ENCODE data around the gene RXRA. TPM values are rescaled to one million over a fixed set of nuclear protein-coding genes. Genes with fewer than 3 reads are reported as not detected.

RXRA gene
- total RNA-seq, 2 donors from 2014 or later = 45.4 to 58.1 TPM

DNA sequence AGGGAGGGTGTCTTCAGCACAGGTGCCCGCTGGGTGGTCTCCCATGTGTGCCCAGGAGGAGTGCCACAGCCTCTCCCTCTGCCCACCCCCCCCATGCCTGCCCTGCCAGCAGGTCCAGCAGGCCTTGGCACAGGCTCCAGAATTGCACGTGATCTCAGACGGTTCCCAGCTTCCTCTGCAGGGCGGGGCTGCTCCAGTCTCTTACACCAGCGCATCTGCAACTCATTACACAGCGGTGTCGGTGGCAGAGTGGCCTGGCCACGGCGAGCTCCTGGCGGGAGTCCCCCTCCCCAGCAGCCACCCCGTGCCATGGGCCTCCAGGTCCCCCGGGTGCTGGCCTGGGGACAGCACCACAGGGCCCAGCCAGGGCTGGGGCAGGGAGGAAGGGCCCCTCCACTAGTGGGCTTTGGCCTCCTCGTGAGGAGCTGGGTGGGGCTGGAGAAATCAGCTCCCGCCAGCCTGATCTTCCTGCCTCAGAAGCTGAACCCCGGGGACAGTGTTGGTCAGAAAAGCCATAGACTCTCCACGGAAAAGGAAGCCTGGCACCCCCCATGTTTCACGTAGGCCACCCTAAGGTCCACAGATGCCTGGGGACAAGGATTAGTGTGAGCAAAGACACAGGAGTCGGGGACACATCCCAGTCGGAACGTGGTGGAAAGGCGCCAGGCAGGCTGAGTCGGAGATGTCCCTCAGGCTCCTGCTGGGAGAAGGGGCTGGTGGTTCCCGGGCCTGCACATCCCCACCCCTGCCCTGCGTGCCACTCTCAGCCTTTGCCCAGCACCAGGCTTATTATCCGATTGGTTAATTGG, 40.2 kb downstream of the RXRA start:
- TF ChIP-seq, protein P1, sequence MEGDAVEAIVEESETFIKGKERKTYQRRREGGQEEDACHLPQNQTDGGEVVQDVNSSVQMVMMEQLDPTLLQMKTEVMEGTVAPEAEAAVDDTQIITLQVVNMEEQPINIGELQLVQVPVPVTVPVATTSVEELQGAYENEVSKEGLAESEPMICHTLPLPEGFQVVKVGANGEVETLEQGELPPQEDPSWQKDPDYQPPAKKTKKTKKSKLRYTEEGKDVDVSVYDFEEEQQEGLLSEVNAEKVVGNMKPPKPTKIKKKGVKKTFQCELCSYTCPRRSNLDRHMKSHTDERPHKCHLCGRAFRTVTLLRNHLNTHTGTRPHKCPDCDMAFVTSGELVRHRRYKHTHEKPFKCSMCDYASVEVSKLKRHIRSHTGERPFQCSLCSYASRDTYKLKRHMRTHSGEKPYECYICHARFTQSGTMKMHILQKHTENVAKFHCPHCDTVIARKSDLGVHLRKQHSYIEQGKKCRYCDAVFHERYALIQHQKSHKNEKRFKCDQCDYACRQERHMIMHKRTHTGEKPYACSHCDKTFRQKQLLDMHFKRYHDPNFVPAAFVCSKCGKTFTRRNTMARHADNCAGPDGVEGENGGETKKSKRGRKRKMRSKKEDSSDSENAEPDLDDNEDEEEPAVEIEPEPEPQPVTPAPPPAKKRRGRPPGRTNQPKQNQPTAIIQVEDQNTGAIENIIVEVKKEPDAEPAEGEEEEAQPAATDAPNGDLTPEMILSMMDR (IDR thresholded peaks at IDR 0.05) = peak; percentile 10
- ATAC-seq (ENCODE audit: insufficient number of reproducible peaks, low FRiP score, low read depth) (peak; percentile 68), DNase-seq (ENCODE audit: low spot score) (peak; percentile 67)
- peak overlapping the region; percentile 7 to 38 for H3K27ac ChIP-seq
- H3K4me3 ChIP-seq = peak overlapping the region; percentile 54
- H3K27me3 ChIP-seq (replicated peaks; ENCODE audit: insufficient read depth) = no peaks in the 10 kb centered on the region
- no peaks in the 10 kb centered on the region for H3K36me3 ChIP-seq
- H3K9me3 ChIP-seq = no peaks in the 10 kb centered on the region
- H3K4me1 ChIP-seq (ENCODE audit: control insufficient read depth in 1 of 2, low read depth in 2 of 2) = peaks cover 19 to 71% of the 10 kb centered on the region in 2 donors

- Histone ChIP-seq H3K36me3 (no peaks in the 10 kb centered on the region), H3K4me3 (no peak overlapping the region), H3K4me1 (ENCODE audit: control insufficient read depth in 1 of 2, low read depth in 2 of 2) (peaks cover 20 to 71% of the 10 kb centered on the region in 2 donors), H3K9me3 (no peaks in the 10 kb centered on the region), H3K27ac (no peak overlapping the region), H3K27me3 (replicated peaks; ENCODE audit: insufficient read depth) (no peaks in the 10 kb centered on the region)
- no peak for DNase-seq (ENCODE audit: low spot score)
- no peak for ATAC-seq (ENCODE audit: insufficient number of reproducible peaks, low FRiP score, low read depth)
- TF ChIP-seq, protein P1 (IDR thresholded peaks at IDR 0.05) = no peak
These were observed 40.8 kb downstream of the RXRA start for GRCh38 chr9:134367061-134367460.

DNA sequence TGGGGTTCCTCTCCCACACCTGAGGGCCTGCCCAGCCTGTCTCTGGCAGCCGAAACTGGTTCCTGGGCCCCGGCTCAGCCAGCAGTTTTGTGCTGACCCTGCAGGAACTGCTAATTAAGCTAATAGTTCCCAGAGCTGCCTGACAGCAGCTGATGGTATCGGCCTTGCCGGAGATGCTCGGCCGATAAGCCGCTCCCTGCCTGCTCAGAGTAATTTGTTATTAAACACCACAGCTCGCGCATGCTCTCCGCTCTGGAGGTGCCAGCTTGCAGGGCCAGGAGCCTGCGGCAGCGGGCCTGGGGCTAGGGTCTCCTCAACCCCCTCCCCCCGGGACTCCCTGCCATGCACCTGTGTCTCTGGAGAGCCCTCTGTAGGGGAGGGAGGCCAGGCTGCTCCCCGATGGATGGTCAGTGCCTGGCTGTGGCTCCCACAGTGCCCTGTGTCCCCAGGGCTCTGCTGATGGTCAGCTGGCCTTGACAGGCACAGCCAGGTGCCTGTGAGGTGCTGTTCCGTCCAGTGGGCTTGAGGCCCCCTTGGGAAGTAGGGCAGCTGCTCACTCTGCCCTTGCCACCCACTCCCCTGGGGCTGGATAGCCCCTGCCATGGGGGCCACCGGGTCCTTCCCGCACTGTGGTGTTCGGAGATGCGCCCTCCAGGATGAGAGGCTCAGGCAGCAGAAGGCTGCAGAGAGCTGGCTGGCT, 41.7 kb downstream of the RXRA start:
- Histone ChIP-seq H3K4me3 (no peak overlapping the region), H3K9me3 (no peaks in the 10 kb centered on the region), H3K36me3 (no peaks in the 10 kb centered on the region), H3K27ac (no peak overlapping the region), H3K27me3 (replicated peaks; ENCODE audit: insufficient read depth) (no peaks in the 10 kb centered on the region), H3K4me1 (ENCODE audit: control insufficient read depth in 1 of 2, low read depth in 2 of 2) (peaks cover 29 to 79% of the 10 kb centered on the region in 2 donors)
- ATAC-seq (ENCODE audit: insufficient number of reproducible peaks, low FRiP score, low read depth) = no peak
- TF ChIP-seq, protein P1 (IDR thresholded peaks at IDR 0.05) = no peak
- DNase-seq (ENCODE audit: low spot score) = no peak

- TF ChIP-seq, protein P1 (IDR thresholded peaks at IDR 0.05) = no peak
- H3K27ac ChIP-seq = no peak overlapping the region
These were observed 42.3 kb downstream of the RXRA start for GRCh38 chr9:134368571-134368970.

More at GRCh38 chr9:134368571-134368970, 42.3 kb downstream of the RXRA start:
- Histone ChIP-seq H3K9me3 (no peaks in the 10 kb centered on the region), H3K36me3 (no peaks in the 10 kb centered on the region), H3K4me3 (no peak overlapping the region), H3K4me1 (ENCODE audit: control insufficient read depth in 1 of 2, low read depth in 2 of 2) (peaks cover 34 to 85% of the 10 kb centered on the region in 2 donors), H3K27me3 (replicated peaks; ENCODE audit: insufficient read depth) (no peaks in the 10 kb centered on the region)
- ATAC-seq (ENCODE audit: insufficient number of reproducible peaks, low FRiP score, low read depth) (no peak), DNase-seq (ENCODE audit: low spot score) (no peak)

Data from thoracic aorta (tissue), 2 donors.